ENCODE data around the gene CFAP100.

DNA sequence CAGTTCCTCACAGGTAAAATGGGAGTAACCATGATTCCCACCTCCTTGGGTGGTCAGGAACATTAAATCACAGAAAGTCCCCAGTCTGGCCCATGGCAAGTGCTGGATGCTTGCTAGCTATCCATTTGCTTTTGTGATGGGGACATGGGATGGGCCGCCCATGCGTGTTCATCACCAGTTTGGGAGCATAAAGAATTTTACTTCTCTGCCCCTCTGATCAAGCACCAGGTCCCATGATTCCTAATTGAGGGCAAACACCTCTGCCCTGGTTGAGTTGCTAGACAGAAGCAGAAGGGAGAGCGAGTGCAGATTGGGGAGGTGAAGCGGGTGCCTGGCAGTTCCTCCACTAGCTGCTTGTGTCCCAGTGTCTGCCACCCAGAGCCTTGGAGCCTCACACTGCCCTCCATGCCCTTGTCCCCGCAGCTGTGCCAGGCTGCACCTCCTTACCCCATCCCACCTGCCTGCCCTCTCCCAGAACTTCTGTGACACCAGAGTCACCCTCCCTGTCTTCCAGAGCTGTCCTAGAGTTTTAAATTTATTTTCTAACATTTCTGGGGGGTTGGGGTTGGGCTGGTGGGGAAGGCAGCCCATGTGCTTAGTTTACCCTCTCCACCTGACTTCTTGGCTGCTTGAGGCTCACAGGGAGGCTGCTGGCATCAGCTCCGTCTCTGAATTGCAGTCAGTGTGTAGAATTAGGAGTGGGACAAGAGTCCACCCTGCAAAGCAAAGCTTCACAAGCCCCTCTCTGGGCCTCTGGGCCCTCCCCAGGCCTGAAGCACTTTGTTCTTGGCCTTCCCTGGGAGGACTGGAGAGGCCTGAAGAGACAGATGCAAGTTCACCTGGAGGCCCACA is 18.4 kb downstream of the CFAP100 start:
- TF ChIP-seq GATA3 (IDR thresholded peaks at IDR 0.05; ENCODE audit: low read depth, low read length) (no peak), GATA2 (IDR thresholded peaks at IDR 0.05; ENCODE audit: low read depth, low read length) (no peak)
